ENCODE data around the gene JCAD. TPM values are rescaled to one million over a fixed set of nuclear protein-coding genes. Genes with fewer than 3 reads are reported as not detected.
"Not testable (repeated sequence)": the region's sequence is repeated elsewhere in the genome, so short reads cannot be mapped to it uniquely, and the experiment has no call there.

Gene JCAD
- total RNA-seq (under 1 TPM in 1 of 2 donors, not detected in 1; 0.23 TPM), total RNA-seq (0 to 0.30 reads per million in 2 donors)

DNA sequence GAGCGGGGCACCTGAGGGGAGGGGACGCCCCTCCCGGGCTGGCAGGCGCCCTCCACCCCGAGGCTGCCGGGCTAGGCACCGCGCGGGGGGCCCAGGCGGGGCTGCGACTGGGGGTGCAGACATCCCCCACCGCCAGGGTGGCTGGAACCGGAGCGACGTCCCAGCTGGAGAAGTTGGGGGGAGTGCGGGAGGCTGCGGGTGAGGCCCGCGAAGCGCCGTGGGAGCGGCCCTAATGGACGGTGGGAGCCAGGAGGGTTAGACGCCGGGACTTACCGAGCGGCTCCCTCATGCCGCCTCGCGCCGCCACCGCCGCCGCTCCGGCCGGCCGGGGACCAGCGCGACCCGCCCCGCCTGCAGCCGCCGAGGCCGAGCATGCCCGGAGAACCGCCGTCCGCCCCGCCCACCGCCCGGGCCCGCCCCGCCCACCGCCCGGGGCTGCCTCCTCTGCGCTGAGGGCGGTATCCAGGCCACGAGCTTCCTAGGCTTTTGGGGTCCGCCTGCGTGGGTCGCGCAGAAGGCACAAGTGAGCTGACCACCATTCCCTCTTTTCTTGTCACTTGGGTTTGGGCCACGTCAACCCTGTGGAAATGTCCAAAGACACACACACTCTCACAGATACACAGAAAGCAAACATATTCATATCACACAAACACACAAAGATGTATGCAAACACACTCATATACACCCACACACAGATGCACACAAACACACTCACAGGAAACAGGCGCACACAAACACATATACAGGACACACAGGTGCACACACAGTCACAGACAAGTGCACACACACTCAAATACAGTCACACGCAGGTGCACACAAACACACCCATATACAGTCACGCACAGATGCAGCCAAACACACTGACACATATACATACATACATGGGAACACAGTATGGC is at the start of gene JCAD:
TSS of gene JCAD (minus strand) at position 378 of the 899 bp plus-strand sequence. CDS start 11,774 bp downstream, outside the sequence.
- DNase-seq (peak in 2 of 3 donors; percentile 18), ATAC-seq (peak; percentile 70)
- no peaks in the 10 kb centered on the region for H3K9me3 ChIP-seq (ENCODE audit: control insufficient read depth, low read length, poor library complexity, severe bottlenecking)
- Mint-ChIP-seq H3K36me3 (ENCODE audit: low read depth) (peaks cover 11% of the 10 kb centered on the region), H3K27me3 (peaks cover 83% of the 10 kb centered on the region), H3K27ac (no peak within 1 kb of the TSS), H3K4me1 (peaks cover 6% of the 10 kb centered on the region), H3K4me3 (peak within 1 kb of the TSS; percentile 78)

DNA sequence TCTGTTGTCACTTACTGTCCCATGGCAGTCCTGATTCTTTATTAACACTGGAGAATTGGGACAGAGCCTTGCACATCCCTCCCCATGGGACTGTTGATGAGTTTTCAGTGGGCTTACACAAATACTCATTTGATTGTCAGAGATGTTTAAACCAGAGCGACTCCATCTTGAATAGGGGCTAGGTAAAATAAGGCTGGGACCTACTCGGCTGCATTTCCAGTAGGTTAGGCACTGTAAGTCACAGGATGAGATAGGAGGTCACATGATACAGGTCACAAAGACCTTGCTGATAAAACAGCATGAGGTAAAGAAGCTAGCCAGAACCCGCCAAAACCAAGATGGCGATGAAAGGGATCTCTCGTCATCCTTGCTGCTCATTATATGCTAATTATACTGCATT is 47.6 kb upstream of the JCAD start:
- H3K27me3 Mint-ChIP-seq, result peaks cover 30% of the 10 kb centered on the region
- no peak for ATAC-seq
- no peak overlapping the region for H3K27ac Mint-ChIP-seq
- DNase-seq, result no peak
- H3K36me3 Mint-ChIP-seq (ENCODE audit: low read depth), result no peaks in the 10 kb centered on the region
- H3K9me3 ChIP-seq (ENCODE audit: control insufficient read depth, low read length, poor library complexity, severe bottlenecking), result no peaks in the 10 kb centered on the region
- no peaks in the 10 kb centered on the region for H3K4me1 Mint-ChIP-seq
- H3K4me3 Mint-ChIP-seq, result no peak overlapping the region

DNA sequence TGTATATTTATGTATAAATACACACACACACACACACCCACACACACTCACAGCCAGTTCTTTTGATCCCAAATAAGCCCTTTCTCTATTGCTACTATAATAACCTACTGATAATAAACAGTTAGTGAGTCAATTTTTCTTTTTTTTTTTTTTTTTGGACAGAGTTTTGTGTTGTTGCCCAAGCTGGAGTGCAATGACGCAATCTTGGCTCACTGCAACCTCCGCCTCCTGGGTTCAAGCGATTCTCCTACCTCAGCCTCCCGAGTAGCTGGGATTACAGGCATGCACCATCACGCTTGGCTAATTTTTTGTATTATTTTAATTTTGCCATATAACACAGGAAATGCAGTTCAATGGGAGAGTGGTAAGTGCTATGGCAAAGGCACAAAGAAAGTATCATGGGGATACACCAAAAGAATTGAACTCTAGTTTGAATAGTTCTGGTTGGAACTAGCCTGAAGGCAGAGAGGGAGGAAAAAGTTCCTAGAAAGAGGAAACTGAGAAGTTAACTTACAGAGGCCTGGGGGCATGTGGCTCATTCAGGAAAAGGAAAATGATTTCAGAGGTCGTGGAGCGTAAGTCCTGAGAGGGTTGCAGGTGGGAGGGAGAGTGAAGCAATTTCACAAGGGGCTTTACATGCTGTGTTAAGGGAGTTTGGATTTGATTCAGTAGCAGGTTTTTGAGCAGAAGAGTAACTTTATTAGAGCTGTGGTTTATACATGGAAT is 44.4 kb upstream of the JCAD start:
- ATAC-seq (no peak), DNase-seq (no peak)
- H3K36me3 Mint-ChIP-seq (ENCODE audit: low read depth), result peaks cover 6% of the 10 kb centered on the region
- no peak overlapping the region for H3K4me3 Mint-ChIP-seq
- no peaks in the 10 kb centered on the region for H3K9me3 ChIP-seq (ENCODE audit: control insufficient read depth, low read length, poor library complexity, severe bottlenecking)
- H3K27ac Mint-ChIP-seq, result no peak overlapping the region
- H3K4me1 Mint-ChIP-seq, result no peaks in the 10 kb centered on the region
- peaks cover 36% of the 10 kb centered on the region for H3K27me3 Mint-ChIP-seq

- H3K9me3 ChIP-seq (ENCODE audit: control insufficient read depth, low read length, poor library complexity, severe bottlenecking); H3K4me1 Mint-ChIP-seq; ATAC-seq; H3K4me3 Mint-ChIP-seq; H3K27ac Mint-ChIP-seq; H3K36me3 Mint-ChIP-seq (ENCODE audit: low read depth); DNase-seq: not testable (repeated sequence)
- H3K27me3 Mint-ChIP-seq, result peaks cover 57% of the 10 kb centered on the region
Observed at GRCh38 chr10:30099706-30100105, 40.3 kb upstream of the JCAD start.

DNA sequence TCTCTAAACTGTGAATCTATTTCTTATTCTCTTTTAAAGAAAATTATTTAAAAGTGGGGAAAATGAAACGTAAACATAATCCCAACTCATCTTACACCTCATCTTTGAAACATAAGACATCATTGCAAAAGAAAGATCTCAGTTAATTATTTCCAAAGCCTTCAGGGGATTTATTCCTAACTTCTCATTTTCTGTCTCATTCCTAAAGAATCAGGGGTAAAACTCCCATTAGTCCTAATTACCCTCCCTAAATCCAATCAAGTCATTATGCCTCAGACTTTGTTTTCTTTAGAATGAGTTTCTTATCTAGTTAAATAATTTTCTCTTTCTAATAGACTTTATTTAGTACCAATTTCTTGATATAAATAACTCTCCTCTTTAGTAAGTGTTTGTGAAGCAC is 39.7 kb upstream of the JCAD start:
- peaks cover 6% of the 10 kb centered on the region for H3K36me3 Mint-ChIP-seq (ENCODE audit: low read depth)
- H3K4me3 Mint-ChIP-seq, result no peak overlapping the region

DNA sequence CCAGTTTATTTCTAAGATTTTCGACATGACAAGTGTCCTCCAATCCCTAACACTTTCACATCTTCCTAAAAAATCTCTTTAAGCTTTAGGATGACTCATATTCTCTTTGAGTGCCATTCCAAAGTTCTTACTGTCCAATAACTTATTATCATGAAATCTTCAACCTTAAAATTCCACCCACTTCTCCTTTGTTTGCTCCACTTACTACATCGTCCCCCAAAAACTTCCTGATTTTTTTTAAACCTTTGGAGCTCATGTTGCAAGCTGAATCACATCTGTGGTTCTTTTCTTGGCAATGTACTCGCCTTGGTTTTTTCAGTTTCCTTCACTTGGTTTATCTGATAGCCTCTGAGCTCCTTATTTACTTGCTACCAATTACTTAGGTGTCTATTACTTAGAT is 39.2 kb upstream of the JCAD start:
- H3K4me1 Mint-ChIP-seq, result peaks cover 2% of the 10 kb centered on the region
- H3K36me3 Mint-ChIP-seq (ENCODE audit: low read depth), result peaks cover 6% of the 10 kb centered on the region
- H3K9me3 ChIP-seq (ENCODE audit: control insufficient read depth, low read length, poor library complexity, severe bottlenecking), result no peaks in the 10 kb centered on the region
- H3K27me3 Mint-ChIP-seq, result peaks cover 58% of the 10 kb centered on the region
- ATAC-seq (no peak), DNase-seq (no peak)
- no peak overlapping the region for H3K4me3 Mint-ChIP-seq
- H3K27ac Mint-ChIP-seq, result no peak overlapping the region

More for the DNA sequence above, 39.7 kb upstream of the JCAD start:
- Mint-ChIP-seq H3K27me3 (peaks cover 58% of the 10 kb centered on the region), H3K27ac (no peak overlapping the region), H3K4me1 (peaks cover 2% of the 10 kb centered on the region)
- H3K9me3 ChIP-seq (ENCODE audit: control insufficient read depth, low read length, poor library complexity, severe bottlenecking), result no peaks in the 10 kb centered on the region
- DNase-seq (no peak), ATAC-seq (no peak)

GRCh38 chr10:30096564-30096963 is 37.2 kb upstream of the JCAD start:
- no peaks in the 10 kb centered on the region for H3K9me3 ChIP-seq (ENCODE audit: control insufficient read depth, low read length, poor library complexity, severe bottlenecking)
- Mint-ChIP-seq H3K27ac (no peak overlapping the region), H3K27me3 (peaks cover 60% of the 10 kb centered on the region), H3K4me3 (no peak overlapping the region), H3K36me3 (ENCODE audit: low read depth) (peaks cover 6% of the 10 kb centered on the region), H3K4me1 (peaks cover 2% of the 10 kb centered on the region)
- DNase-seq (no peak), ATAC-seq (no peak)

DNA sequence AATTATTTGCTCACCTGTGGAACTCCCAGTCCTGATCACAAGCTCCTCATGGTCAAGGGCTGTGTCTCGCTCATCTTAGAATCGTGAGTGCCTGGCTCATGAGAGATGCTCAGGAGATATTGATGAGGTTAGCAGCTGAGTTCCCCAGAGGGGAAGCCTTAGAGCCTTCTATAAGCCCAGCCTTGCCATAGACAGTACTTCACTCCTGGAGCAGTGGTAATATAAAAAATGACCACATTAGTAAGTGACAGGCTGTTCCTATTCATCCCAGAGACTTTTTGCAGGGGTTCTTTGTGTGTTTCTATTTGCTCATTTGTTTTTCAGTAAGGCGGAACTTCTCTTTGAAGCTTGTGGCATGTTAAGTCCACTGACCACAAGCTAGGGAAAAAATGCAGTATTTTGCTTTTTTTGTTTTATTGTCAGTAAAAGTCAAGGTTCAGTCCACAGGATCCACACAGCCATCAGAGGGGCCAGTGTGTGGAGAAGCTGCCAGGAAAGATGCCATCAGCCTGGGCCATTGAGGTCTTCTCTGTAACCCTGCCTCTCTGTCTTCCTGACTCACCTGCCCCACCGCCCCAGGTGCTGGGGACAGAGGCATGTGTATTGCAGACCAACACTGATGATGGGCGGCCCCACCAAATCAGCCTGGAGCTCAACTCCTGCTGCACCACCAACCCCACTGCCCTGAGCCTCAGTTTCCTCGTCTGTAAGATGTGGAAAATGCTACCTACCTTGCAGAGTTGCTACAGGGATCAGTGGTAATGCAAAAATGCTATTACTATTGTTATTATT is 36.4 kb upstream of the JCAD start:
- H3K36me3 Mint-ChIP-seq (ENCODE audit: low read depth), result peaks cover 6% of the 10 kb centered on the region
- ATAC-seq, result no peak
- no peak for DNase-seq
- peaks cover 2% of the 10 kb centered on the region for H3K4me1 Mint-ChIP-seq
- no peak overlapping the region for H3K4me3 Mint-ChIP-seq
- H3K27me3 Mint-ChIP-seq, result peaks cover 63% of the 10 kb centered on the region
- no peaks in the 10 kb centered on the region for H3K9me3 ChIP-seq (ENCODE audit: control insufficient read depth, low read length, poor library complexity, severe bottlenecking)
- no peak overlapping the region for H3K27ac Mint-ChIP-seq

- Mint-ChIP-seq H3K27me3 (peaks cover 54% of the 10 kb centered on the region), H3K36me3 (ENCODE audit: low read depth) (peaks cover under 1% of the 10 kb centered on the region), H3K4me3 (no peak overlapping the region), H3K4me1 (peaks cover 2% of the 10 kb centered on the region), H3K27ac (no peak overlapping the region)
- H3K9me3 ChIP-seq (ENCODE audit: control insufficient read depth, low read length, poor library complexity, severe bottlenecking), result no peaks in the 10 kb centered on the region
- no peak for DNase-seq
- ATAC-seq, result no peak
Observed at GRCh38 chr10:30094601-30095000, 35.2 kb upstream of the JCAD start.

- Mint-ChIP-seq H3K4me3 (no peak overlapping the region), H3K27ac (no peak overlapping the region), H3K36me3 (ENCODE audit: low read depth) (no peaks in the 10 kb centered on the region), H3K27me3 (peaks cover 46% of the 10 kb centered on the region), H3K4me1 (peaks cover 2% of the 10 kb centered on the region)
- no peak for DNase-seq
- ATAC-seq, result no peak
- H3K9me3 ChIP-seq (ENCODE audit: control insufficient read depth, low read length, poor library complexity, severe bottlenecking), result no peaks in the 10 kb centered on the region
Observed at GRCh38 chr10:30093303-30093950, 34.0 kb upstream of the JCAD start.

GRCh38 chr10:30092151-30092790 is 32.9 kb upstream of the JCAD start:
- DNase-seq (no peak), ATAC-seq (no peak)
- no peaks in the 10 kb centered on the region for H3K9me3 ChIP-seq (ENCODE audit: control insufficient read depth, low read length, poor library complexity, severe bottlenecking)
- H3K27ac Mint-ChIP-seq, result no peak overlapping the region
- H3K36me3 Mint-ChIP-seq (ENCODE audit: low read depth), result no peaks in the 10 kb centered on the region
- peaks cover 2% of the 10 kb centered on the region for H3K4me1 Mint-ChIP-seq
- peaks cover 40% of the 10 kb centered on the region for H3K27me3 Mint-ChIP-seq
- no peak overlapping the region for H3K4me3 Mint-ChIP-seq

- no peak overlapping the region for H3K27ac Mint-ChIP-seq
- DNase-seq, result no peak
- peaks cover 2% of the 10 kb centered on the region for H3K4me1 Mint-ChIP-seq
- no peak overlapping the region for H3K4me3 Mint-ChIP-seq
- H3K9me3 ChIP-seq (ENCODE audit: control insufficient read depth, low read length, poor library complexity, severe bottlenecking), result no peaks in the 10 kb centered on the region
- ATAC-seq, result no peak
- H3K36me3 Mint-ChIP-seq (ENCODE audit: low read depth), result no peaks in the 10 kb centered on the region
- H3K27me3 Mint-ChIP-seq, result peaks cover 34% of the 10 kb centered on the region
Observed at GRCh38 chr10:30091136-30091535, 31.8 kb upstream of the JCAD start.

Measured in T-helper 17 cell (primary cell).